OCI-LY1 (cell line): Measurements from ENCODE around the gene LCOR.

Source experiments
- CTCF ChIP-seq: fragments of 200-600 bp; sonication (generic), shearing (Covaris generic); IDR thresholded peaks from 2 replicates; pipeline ENCODE4 v1.5.1; 2017; ENCODE audit warnings: mild to moderate bottlenecking, antibody characterized with exemption, low read length, moderate library complexity, mixed read lengths
- EZH2 ChIP-seq: fragments of 200-600 bp; sonication (generic), shearing (Covaris generic); IDR thresholded peaks from 2 replicates; pipeline ENCODE4 v1.8.0; 2017; ENCODE audit warnings: borderline replicate concordance, mixed run types, mild to moderate bottlenecking, antibody characterized with exemption, low read length, moderate library complexity, mixed read lengths

GRCh38 chr10:96863922-96864543 is 31.9 kb downstream of the LCOR start:
- no peak for TF ChIP-seq CTCF
- no peak for TF ChIP-seq EZH2
